ENCODE measurements around the gene FAT1.

Gene FAT1

DNA sequence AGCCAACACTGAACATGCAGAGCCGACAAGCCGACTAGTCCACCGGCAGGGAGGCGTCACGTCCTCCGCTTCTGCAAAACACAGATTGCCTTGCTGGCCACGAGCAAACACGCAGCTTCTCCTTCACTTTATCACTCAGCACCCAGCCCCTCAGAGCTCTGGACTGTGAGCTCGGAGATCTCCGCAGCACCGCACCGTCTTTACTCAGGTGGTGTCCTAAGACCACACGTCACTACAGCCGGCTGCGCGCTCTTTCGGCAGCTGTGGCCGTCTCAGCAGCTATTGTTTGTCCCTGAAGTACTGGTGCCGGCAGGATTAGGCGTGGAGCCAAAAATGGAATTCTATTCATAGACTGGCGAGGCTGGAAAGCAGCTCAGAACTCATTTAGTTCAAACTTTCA lies 72.0 kb downstream of the FAT1 start:
- no peak for DNase-seq (ENCODE audit: low read depth in 2 of 2)

DNA sequence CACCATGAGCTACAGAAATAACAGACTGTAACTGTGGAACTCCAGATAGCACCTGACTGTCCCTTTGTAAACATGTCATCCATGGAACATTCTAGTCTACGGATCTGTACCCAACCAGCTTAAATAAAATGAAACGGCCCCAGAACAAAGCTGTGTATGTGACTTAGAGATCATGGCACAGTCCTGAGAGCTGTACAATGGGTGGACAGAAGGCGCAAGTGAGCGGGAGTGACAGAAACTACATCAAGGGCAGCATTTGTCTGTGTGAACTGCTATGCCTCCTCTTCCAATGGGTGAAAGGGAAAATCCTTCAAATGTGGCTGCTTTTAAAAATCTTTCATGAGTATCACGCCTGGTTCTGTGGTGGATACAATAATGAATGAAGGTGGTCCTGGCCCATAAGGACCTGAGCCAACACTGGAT lies 72.5 kb downstream of the FAT1 start:
- no peak for DNase-seq (ENCODE audit: low read depth in 2 of 2)

DNA sequence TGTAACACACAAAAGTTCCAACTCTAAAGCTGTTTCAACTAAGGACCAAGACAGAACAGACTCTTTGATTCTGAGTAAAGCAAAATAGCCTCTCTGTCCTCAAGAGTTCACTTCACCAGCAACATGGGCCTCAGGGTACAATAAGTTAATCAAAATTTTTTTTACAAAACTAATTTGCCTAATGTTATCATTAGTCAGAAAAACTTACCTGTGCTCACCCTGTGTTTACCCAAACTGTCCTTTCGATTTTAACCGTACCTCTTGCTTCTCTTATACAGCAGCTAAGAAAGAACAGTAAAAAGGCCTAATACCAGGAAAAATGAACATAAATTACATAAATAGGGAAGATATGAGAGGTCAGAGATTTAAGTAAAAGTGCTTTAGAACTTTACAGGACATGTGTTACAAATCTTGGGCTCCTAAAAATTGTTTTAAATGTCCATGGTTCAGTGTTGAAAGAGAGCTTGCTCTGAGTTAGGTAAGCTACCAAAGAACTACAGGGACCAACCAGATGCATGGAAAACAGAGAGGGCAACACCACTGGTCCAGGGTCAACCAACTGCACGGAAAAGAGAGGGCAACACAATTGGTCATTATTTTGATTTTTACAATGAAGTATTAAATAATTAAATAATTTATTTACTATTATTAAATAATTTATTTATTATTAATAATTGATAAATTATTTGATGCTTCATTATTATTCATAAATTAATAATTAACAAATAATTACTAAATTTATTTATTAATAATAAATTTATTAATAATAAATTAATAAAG lies 73.1 kb downstream of the FAT1 start:
- DNase-seq (ENCODE audit: low read depth in 2 of 2), result no peak

DNA sequence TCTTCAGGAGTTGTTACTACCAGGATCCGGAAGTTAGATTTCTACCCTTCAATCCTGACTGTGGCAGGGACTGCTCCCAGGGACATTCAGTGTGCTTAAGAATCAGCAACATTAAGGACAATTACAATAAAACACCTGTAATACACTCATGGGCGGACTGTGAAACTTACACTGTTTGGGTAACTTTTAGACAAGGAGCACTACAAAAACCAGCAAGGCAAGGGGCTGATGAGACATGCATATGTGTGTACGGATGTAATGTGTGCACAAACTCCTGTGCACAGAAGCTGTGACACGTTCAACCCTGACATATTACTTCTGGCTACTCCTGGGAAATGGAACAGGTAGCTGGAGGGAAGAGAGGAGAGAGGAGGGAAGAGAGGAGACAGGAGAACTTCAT lies 75.8 kb downstream of the FAT1 start:
- DNase-seq (ENCODE audit: low read depth in 2 of 2), result no peak

DNA sequence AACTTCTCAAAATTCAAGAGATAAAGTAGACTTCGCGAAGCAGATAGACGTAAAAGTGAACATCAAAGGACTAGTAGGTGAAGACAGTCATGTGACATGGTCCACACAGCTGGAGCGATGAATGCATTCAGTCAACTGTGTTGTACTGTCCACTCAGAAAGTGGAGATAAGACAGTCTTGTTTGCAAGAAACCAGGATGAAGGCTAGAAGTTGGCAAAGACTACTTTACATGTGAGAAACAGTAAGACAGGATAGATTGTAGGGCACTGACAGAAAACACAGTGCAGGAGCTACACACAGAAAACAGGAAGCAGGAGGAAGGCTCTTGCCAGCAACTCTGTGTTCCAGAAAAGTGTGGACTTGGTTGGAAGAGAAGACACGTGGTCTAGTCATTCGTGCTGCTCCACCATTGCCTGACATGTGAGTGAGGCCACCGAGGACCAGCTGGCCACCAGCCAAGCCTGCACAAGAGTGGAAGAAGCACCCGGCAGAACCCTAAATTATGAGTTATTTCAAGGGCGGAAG lies 78.9 kb downstream of the FAT1 start:
- no peak for DNase-seq (ENCODE audit: low read depth in 2 of 2)

DNA sequence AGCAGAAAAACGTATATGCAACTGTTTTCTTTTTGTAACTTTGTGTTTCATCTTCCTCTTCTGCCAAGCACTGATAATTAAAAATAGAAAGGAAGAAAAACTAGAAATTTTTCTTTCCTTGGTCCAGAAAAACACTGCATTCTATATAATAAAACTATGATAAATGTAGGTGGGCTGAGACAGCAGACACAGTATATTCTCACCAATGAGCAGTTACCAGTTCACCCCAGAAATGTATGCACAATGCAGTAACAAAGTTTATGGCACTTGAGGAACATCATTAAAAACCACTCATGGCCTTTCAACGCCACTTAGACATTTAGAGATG lies 79.4 kb downstream of the FAT1 start:
- DNase-seq (ENCODE audit: low read depth in 2 of 2), result no peak

DNA sequence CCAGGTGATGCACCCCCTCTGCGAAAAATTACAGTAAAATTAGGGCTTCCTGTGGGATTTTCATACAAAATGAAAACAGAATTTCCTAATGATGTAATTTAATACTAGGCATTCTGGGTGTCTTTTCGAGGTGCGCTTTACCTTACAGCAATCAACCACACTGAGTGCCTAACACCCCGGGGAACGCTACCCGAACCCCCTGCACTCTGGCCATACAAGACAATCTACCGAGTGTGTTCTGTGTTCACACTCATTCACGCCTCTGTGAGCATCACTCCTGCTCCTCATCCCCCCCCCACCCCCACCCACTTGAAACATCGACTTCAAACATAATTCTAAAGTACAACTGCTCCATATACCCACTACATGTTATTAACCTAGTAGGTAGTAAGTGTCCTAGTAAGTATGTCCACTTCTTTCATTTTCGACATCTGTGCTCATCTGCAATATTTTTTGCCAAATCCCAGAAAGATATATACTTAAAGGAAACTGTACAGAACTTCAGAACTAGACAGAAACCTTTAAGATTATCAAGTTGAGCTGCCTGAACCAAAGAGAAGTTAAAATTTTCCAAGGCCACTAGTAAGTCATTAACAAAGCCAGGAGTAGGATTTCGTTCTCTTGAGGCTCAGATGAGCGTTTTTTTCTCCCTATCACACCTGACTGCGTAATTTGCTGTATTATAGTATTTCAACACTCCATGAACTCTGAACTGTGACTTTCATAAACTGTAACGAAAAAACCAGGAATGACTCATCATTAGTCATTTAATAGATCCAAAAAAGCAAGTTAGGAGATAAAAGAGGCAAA lies 80.0 kb downstream of the FAT1 start:
- no peak for DNase-seq (ENCODE audit: low read depth in 2 of 2)

DNA sequence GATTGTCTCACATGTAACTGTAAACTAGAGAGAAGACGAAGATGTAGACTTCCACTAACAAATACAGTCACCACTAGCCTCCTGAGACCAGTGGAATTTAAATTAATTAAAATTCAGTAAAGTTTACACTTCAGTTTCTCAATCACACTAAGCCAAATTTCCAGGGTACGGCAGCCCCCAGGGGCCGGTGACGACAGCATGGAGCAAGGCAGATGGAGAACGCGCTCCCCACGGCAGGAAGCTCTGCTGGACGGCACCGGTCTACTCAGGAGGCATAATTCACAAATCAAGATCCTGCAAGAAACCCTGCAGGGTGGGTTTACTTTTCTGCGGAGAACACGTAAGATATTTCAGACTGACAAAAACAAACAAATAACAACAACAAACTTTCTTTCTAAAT lies 80.7 kb downstream of the FAT1 start:
- no peak for DNase-seq (ENCODE audit: low read depth in 2 of 2)

DNA sequence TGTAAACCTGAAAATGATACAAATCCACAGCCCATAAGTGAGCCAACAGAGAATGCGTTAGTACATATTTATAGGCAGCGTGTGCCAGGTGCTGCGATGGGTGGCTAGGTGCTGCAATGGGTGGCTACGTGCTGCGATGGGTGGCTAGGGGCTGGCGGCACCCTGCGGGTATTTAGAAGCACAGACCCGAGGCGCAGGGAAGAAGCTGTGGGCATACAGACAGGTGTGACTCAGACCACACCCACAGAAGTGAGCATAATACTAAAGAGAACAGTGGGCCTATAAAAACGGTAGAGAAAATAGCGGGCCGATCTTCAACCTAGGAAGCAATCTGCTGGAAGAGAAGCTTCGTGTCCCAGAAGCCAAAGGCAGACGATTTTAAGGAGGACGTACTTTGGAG lies 81.1 kb downstream of the FAT1 start:
- DNase-seq (ENCODE audit: low read depth in 2 of 2), result no peak

DNA sequence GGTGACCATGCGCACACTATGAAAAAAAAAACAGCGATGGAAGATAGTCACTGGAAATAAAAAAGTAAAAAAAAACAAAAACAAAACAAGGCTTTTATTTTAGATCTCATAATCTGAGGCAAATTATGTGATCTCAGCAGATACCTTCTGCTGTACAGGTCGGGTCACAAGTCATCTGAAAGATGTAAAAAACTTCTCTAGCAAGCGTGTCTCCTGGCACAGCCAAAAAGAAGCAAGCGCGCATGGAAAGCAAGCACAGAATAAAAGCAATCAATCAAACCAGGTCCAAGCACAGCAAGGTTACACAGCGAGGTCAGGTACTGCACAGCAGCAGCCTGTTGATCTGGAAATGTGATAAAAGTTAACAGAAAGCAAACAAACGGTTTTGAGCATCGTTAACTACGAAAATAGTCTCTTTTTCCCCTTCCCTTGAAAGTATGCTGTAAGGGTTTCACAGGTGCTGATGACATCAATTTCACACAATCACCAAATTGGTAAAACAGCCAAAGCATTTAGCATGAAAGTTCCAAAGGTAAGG lies 89.0 kb downstream of the FAT1 start:
- DNase-seq (ENCODE audit: low read depth in 2 of 2), result no peak

DNA sequence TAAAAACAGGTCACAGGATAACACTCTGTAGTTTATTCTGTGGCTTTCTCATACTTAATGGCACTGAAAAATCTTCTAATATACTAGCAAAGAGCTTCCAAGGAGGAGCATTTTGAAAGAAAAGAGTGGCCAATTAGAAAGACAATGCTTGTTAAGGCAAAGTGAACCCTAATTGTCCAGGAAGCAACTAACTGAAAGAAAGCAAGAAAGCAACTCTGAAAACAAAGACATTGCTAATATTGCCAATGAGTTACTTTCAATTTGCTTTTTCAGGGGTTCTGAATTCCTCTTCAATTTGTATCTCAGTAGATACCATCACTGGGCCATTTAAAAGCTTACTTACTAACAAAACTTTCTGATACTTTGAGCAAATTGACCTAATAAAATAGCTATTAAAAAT lies 89.8 kb downstream of the FAT1 start:
- no peak for DNase-seq (ENCODE audit: low read depth in 2 of 2)

DNA sequence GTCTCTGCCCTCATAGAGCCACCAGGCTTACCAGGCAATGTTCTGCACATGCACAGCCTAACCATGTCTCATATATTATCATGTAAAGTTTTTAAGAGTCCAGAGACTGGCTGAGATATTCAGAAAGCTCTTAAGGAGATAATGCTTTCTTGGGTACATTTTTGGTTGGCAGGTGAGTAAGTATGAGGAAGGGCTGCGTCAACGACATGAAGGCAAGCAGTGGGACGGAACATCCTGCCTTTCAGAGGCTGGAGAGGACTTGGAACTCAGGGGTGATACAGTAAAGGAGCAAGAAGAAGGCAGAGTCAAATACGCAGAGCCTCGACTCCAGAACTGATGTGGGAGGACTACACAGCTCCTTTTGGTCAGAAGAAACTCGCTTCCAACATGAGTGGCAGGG lies 93.5 kb downstream of the FAT1 start:
- DNase-seq (ENCODE audit: low read depth in 2 of 2), result no peak

DNA sequence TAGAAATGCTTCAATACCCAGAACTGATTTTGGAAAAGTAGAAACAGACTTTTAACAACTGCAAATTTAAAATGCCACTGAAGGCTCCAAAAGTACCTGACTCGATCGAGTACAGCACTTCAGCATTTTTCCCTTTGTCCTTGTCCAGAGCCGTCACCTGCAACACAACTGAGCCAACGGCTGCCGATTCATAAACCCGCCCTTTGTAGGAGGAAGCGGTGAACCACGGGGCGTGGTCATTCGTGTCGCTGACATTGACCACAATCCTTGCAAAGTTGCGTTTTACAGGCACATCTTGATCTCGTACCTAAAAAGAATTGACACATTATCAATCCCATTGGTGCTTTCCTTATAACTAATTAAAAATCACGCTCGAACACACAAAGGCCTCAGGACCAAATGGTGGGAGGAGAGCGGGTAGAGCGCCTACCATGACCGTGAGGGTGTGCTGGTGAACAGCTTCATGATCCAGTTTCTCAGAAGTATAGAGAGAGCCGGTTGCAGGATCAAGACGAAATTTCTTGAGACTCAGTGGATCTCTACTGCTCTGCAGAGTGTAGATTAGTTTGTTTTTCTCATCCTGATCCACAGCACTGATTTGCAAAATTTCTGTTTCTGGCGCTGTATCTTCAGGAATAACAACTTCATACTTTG lies 95.5 kb downstream of the FAT1 start:
- no peak for DNase-seq (ENCODE audit: low read depth in 2 of 2)

DNA sequence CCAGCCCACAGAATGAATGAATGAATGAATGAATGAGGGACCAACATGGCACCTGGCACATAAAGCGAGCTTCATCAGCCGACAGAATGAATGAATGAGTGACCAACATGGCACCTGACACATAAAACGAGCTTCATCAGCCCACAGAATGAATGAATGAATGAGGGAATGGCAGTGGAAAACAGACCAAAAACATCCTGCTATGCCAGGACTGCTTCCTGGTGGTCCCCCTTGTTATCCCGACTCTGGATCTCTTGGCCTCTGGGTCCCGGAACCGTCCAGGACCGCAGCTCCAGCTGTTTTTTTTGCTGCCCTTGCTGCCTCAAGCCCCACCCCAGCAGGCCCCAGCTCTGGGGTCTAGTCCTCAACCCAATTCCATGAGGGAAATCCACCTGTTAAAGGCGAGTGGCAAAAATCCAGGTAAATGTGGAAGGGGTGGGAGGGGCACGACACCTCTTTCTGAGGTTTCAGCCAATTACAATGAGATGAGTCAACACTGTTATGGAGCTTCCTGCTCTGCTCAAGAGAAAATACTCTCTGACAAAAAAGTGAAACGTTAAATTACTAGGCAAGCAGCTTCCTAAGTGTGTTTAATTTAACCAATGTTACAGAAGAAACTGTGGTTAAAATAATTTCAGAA lies 96.3 kb downstream of the FAT1 start:
- no peak for DNase-seq (ENCODE audit: low read depth in 2 of 2)

DNA sequence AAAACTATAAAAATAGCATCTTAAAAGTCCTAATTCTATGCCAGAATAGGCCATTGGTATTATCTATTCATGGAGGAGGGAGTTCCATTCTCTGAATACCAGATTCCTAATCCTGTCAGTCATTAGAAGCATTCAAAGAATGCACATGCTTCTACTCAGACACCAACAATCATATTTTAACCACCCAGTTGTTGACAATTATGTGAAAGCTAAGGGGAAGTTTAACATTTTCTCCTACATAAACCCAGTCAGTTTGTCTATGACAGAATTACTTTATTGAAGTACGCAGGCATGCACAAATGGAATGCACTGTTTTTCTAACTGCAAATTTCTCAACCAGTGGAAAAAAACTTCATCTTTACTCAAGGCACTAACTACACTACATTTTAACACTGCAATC lies 98.7 kb downstream of the FAT1 start:
- no peak for DNase-seq (ENCODE audit: low read depth in 2 of 2)

DNA sequence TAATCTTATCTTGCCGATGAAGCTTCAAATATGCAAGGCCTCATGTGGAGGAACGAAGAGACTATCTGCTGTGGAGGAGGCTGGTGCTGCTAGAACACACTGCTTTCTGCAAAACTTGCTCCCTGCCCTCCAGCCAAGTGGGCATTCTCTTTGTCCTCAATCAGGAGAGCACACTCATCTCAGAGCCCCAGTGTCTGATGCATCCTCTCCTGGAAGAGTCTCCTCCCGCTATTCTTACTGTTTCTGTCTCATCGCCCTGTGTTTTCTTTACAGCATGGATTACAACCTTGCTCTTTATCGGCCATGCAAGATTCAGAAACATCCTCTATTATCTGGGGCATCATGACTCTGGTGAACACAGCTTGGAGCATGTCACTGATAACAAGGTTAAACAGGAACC lies 100.1 kb downstream of the FAT1 start:
- no peak for DNase-seq (ENCODE audit: low read depth in 2 of 2)

DNA sequence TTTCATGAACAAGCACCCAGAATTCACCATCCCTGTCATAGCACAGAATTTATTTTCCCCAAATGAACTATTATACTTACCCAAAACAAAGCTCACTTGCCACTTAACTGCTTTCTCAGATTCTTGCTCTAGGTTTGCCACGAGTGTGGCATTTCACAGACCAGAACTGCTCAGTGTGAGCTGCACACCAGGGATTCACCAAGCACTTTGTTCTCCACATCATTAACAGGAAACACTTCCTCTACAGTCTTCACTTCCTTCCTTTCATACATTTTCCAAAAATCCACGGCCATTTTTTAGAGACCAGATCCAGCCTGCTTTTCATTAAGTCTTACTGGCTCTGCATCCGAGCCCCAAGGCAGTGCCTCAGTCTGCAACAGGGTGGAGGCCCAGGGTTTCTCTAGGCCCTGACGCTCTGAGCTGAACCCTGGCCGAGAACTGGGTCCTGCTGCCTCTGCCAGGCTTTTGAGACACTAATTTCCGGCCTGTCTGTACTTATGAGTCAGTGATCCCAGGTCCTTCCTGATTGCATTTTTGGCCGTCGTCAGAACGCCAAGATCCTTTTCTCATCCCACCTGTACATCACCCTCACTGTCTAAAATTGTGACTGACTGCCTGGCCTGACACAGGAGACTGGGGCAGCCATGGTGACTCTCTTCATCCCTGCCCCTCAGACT lies 100.7 kb downstream of the FAT1 start:
- no peak for DNase-seq (ENCODE audit: low read depth in 2 of 2)

DNA sequence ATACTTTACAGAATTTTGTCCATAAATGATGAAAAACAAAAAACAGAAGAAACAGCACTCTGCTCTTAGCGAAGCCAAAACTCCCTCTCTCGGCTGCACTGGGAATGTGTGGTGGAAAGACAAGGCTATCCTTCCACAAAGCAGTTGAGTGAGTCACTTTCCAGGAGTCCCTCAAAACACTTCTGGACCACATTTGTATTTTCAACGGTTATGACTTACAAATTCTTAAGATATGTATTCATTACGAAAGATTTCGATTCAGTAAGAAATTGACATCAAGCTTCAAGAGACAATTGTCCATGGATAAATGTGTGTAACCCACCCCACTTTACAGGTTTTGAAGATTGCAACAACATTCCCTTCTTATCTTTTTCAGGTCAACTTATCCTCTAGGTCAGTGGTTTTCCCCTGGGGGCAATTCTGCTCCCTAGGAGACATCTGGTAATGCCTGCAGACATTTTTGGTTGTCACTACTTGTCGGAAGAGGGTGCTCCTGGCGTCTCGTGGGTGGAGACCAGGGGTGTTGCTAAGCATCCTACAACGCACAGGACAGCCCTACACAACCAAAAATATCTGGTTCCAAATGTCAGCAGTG lies 101.6 kb downstream of the FAT1 start:
- no peak for DNase-seq (ENCODE audit: low read depth in 2 of 2)

DNA sequence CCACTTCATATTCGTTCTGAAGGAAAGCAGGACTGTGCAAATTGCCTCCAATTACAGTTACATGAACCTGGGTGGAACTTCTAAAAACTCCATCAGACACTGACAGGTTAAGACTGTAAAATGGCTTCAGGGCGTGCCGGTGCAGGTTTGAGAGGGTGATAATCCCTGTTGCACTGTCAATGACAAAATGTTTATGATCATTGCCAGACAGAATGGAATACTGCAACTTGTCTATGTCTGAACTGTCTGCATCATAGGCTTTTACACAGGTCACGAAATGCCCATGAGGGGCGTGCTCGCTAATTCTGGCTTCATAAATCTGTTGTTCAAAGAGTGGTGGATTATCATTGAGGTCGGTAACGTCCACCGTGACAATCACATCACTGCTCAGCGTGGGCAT lies 104.6 kb downstream of the FAT1 start:
- DNase-seq (ENCODE audit: low read depth in 2 of 2), result no peak

DNA sequence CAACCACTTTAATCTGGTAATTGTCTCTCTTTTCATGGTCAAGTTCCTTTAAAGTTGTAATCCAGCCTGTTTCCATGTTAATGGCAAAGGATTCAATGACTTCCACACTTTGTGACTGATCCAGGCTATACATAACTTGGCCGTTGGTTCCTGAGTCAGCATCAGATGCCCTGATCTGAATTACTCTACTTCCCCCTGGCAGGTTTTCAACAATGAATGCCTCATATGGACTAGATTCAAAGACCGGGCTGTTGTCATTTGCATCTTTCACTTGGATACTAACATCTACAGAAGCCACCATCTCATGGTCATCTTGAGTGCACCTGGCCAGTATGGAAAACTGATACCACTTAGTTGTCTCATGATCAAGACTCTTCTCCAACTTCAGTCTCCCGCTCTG lies 105.7 kb downstream of the FAT1 start:
- no peak for DNase-seq (ENCODE audit: low read depth in 2 of 2)

DNA sequence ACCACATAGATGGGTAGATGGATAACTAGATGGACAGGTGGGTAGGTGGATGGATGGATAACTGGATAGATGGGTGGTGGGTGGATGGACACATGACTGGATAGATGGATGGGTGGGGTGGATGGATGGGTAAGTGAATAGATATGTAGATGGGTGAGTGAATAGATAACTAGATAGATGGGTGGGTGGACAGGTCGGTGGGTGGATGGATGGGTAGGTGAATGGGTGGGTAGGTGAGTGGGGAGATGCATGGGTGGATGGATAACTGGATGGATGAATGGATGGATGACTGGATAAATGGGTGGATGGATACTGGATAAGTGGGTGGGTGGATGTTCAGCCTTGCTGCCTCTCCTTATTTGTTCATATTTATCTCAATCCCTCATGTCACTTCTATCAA lies 116.2 kb downstream of the FAT1 start:
- DNase-seq (ENCODE audit: low read depth in 2 of 2), result no peak
